ENCODE results near the gene ARHGEF25.
"Not testable (repeated sequence)": the region's sequence is repeated elsewhere in the genome, so short reads cannot be mapped to it uniquely, and the experiment has no call there.

The ARHGEF25 gene

DNA sequence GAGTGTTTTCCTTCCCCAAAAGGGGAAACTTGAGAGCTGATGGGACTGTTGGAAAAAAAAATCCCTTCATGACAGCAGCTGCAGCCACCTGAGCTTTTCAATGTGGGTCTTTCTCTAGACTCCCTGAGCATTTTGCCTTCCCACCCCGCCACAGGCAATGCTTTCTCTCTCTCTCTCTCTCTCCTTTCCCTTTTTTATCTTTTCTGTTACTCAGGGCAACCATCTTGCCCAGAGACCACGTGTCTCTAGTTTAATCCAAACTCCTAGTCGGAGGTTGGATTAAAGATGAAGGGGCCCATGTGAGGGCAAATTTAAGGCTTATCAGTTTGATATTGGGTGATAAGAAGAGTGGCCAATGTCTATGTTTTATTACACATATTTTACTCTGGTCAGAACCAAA is 47.7 kb downstream of the ARHGEF25 start:
- no peak overlapping the region for H3K27ac ChIP-seq
- TF ChIP-seq, protein P1, sequence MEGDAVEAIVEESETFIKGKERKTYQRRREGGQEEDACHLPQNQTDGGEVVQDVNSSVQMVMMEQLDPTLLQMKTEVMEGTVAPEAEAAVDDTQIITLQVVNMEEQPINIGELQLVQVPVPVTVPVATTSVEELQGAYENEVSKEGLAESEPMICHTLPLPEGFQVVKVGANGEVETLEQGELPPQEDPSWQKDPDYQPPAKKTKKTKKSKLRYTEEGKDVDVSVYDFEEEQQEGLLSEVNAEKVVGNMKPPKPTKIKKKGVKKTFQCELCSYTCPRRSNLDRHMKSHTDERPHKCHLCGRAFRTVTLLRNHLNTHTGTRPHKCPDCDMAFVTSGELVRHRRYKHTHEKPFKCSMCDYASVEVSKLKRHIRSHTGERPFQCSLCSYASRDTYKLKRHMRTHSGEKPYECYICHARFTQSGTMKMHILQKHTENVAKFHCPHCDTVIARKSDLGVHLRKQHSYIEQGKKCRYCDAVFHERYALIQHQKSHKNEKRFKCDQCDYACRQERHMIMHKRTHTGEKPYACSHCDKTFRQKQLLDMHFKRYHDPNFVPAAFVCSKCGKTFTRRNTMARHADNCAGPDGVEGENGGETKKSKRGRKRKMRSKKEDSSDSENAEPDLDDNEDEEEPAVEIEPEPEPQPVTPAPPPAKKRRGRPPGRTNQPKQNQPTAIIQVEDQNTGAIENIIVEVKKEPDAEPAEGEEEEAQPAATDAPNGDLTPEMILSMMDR (IDR thresholded peaks at IDR 0.05), result no peak
- TF ChIP-seq ZFX (IDR thresholded peaks at IDR 0.05; ENCODE audit: borderline replicate concordance), result no peak

DNA sequence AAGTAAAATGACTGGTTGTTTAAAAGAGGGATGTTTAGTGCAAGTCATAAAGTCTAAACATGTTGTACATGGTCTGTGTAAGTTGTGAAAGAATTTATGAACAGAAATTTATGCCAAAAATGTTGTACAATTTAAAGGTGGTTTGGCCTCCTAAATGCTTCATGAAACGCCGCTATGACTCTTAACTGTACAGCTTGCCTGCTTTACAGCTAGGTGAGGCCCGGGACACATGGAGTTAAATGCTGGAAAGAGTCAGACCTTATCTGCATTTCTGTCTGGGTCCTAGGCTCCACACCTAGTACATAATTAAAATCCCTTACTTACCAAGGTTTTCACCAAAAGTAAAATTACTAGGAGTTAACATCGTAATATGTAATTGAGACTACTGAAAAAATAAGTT is 50.1 kb downstream of the ARHGEF25 start:
- TF ChIP-seq, protein P1 (IDR thresholded peaks at IDR 0.05), result no peak
- H3K27ac ChIP-seq, result no peak overlapping the region

DNA sequence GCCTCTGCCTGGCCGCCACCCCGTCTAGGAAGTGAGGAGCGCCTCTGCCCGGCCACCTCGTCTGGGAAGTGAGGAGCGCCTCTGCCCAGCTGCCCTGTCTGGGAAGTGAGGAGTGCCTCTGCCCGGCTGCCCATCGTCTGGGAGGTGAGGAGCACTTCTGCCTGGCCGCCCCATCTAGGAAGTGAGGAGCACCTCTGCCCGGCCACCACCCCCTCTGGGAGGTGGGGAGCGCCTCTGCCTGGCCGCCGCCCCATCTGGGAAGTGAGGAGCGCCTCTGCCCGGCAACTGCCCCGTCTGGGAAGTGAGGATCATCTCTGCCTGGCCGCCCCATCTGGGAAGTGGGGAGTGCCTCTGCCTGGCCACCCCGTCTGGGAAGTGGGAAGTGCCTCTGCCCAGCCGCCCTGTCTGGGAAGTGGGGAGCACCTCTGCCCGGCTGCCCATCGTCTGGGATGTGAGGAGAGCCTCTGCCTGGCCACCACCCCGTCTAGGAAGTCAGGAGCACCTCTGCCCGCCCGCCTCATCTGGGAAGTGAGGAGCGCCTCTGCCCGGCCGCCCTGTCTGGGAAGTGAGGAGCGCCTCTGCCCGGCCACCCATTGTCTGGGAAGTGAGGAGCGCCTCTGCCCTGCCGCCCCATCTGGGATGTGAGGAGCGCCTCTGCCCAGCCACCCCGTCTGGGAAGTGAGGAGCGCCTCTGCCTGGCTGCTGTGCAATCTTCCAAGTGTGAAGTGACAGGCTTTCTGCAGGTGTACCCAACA is 54.0 kb downstream of the ARHGEF25 start:
- not testable (repeated sequence) for H3K27ac ChIP-seq
